ENCODE measurements around the gene CARMIL3.

GRCh38 chr14:24083462-24083861, 31.7 kb downstream of the CARMIL3 start:
- TF ChIP-seq, protein P1, sequence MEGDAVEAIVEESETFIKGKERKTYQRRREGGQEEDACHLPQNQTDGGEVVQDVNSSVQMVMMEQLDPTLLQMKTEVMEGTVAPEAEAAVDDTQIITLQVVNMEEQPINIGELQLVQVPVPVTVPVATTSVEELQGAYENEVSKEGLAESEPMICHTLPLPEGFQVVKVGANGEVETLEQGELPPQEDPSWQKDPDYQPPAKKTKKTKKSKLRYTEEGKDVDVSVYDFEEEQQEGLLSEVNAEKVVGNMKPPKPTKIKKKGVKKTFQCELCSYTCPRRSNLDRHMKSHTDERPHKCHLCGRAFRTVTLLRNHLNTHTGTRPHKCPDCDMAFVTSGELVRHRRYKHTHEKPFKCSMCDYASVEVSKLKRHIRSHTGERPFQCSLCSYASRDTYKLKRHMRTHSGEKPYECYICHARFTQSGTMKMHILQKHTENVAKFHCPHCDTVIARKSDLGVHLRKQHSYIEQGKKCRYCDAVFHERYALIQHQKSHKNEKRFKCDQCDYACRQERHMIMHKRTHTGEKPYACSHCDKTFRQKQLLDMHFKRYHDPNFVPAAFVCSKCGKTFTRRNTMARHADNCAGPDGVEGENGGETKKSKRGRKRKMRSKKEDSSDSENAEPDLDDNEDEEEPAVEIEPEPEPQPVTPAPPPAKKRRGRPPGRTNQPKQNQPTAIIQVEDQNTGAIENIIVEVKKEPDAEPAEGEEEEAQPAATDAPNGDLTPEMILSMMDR (IDR thresholded peaks at IDR 0.05): no peak
- TF ChIP-seq POLR2A (IDR thresholded peaks at IDR 0.05): no peak
